Measurements from ENCODE around the gene MICB.
"Not testable (repeated sequence)": the region's sequence is repeated elsewhere in the genome, so short reads cannot be mapped to it uniquely, and the experiment has no call there.

MICB gene

DNA sequence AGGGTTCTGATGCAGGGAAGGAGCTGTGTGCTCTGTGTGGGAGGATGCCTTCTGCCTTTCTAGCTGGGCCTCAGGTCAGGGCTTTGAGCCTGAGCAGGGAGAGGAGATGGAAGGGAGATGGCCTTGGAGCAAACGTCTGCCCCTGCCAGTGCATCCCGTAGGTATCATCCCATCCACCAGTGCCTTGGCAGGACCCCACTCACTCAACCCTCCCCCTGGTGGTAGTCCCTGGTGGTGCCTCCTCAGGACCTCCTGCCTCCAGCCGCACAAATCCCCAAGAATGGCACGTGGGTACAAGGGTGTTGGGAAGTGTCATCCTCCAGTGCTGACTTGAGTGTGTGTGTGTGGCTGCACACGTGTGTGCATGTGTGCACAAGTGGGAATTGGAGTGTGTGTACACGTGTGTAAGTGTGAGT lies 23.1 kb upstream of the MICB start:
- no peak for DNase-seq (ENCODE audit: low read depth)

DNA sequence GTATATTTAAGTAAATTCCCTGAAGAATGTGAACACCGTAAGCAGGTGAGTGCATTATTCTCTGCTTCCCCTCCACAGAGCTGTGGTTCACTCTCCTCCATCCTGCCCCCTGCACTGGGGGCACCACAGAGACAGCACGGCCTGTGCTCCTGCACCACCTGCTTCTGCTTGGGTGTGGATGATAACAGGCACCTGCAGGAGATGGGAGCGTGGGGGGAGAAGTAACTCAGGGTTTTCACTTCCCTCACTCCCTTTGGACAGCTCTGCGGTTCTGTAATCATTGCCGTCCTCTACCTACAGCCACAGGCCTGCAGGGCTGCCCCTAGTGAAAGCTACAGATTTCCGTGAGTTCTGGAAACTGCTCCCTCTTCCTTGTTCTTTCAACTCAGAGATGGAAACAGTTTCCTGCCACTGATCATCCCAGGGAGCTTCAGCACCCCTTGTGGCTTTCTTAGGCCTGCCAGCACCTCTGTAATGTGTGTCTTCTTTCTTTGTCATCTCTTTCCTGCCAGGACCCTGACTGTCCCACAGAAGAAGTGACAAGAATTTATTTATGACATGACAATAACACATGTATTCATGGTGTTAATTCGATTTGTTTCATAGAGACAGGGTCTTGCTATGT lies 21.3 kb upstream of the MICB start:
- no peak for DNase-seq (ENCODE audit: low read depth)

DNA sequence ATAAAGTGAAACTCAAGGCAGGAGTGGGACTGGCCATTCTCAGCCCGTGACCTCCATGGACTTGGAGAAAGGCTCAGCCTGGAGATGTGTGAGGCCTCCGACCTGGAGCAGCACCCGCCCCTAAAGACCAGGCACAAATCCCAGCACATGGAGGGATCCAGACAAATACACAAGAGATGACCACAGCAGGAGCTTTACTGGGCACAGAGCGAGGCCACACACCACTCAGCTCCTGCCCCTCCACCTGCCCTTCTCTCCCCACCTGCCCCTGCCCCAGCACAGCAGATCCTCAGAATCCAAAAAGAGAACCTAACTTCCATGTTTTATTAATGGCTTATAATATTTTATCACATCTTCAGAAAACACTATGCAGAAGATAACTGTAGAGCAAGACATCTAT lies 20.4 kb upstream of the MICB start:
- DNase-seq (ENCODE audit: low read depth), result no peak

DNA sequence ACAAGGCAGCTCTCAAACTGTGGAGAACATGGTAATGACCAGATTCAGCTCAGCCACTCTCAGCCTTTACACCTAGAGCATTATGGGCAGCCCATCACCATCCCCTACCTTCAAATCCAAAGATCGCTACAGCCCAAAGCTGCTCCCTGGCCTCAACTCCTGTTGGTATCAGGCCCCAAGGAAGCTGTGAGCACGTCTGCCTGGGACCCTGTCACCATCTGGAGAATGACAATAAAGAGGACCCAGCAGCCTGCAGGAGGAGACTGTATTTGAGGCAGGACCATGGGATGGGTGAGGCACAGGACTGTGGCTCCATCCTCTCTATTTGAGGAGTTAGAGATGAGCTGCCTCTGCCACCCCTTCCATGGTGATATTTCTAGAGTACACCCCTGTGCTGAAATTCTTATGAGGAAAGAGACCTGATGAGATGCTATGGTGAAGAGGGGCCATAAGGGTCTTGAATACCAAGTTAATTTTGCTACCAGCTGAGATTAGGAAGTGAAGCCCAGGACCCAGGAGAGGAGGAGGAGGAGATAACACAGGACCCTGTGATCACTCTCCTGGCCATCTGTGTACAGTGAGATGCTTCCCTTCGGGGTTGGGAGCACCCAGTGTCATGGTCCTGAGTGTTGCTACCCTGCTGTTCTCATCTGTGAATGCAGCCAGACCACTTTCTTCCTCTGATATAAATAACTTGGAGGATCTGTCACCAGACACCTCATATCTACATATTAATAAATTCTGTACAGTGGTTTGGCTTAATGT lies 19.6 kb upstream of the MICB start:
- no peak for DNase-seq (ENCODE audit: low read depth)

DNA sequence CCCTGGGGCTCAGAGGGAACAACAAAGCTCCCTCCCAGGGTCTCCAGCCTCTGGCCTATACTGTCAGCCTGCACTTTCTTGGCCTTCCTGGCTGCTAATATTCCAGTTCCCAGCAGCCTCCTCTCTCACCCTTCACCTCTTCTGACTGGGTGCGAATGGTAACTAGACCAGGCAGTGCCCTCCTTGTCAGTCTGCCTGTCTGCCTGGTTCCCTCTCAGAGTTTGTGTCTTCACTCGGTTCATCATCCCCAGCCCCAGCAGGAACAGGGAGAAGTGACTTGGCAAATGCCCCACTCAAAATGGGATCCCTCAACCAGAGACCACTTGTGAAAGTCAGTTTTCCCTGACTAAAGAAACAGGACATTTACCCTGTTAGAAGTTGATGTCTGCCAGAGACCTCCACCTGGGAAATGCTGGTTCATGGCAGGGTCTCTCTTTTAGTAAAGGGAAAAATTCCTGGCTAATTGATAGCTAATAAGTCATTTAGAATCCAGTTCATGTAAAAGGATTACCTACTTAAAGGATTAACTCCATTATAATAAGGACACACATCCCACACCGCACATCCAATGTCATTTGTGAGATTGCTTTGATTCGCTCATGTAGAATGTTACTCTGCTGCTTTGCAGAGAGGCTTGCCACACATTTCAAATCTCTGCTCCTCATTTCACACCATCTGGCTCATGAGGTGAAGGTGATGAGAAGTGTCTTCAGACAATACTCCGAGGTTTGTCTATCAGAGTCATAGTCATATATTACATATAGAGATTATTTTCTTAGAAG lies 18.6 kb upstream of the MICB start:
- no peak for DNase-seq (ENCODE audit: low read depth)

DNA sequence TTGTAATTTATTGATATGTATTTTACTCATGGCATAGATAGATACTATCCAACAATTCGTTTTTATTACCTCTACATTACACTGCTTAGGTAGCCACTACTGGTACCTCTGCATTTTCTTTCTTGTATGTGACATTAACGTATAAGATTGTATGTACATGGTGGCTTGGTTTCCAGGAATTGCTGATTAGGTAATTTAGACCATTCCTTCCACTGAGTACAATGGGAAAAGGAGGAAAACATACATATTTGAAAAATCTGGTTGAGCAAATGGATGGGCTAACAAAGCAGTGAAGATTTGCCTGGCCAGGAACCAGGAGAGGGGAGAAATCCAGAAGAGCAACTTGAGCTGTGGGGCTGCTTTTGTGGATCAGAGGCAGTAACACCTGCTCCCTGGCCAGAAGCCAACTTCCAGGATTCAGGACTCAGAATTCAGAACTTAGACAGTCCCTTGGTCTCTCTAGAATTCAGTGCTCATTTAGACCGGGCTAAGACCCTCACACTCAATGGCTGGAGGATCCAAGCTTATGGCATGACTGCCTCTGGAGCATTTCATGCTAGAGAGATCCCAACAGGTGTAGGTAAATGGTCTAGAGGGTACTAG lies 17.9 kb upstream of the MICB start:
- no peak for DNase-seq (ENCODE audit: low read depth)

DNA sequence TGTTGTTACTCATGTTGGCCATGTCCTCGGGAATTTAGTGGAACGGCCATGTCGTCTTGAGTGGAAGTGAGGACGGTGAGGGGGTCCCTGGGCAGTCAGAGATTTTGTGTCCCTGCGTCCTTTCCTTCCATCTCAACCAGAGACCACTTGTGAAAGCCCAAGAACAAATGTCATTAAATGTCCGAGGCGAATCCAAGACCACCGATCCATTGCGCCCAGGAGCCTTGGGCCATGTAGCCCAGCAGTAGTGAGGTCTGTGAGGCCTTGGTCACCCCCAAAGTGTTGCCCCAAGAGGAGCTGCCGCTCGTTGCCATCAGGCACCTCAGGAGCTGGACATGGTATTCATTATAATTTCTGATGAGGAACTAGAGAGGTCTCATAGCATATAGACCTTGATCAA lies 17.4 kb upstream of the MICB start:
- no peak for DNase-seq (ENCODE audit: low read depth)

DNA sequence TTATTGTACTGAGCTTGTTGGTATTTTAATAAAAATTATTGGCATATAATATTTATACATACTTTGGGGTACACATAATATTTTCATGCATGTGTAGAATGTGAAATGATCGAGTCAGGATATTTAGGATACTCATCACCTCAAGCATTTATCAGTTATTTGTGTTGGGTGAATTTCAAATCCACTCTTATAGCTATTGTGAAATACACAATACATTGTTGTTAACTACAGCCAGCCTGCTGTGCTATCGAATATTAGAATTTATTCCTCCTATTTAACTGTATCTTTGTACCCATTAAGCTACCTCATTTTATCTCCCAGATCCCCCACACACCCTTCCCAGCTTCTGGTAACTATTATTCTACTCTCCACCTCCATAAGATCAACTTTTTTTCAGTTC lies 14.6 kb upstream of the MICB start:
- DNase-seq (ENCODE audit: low read depth), result no peak

DNA sequence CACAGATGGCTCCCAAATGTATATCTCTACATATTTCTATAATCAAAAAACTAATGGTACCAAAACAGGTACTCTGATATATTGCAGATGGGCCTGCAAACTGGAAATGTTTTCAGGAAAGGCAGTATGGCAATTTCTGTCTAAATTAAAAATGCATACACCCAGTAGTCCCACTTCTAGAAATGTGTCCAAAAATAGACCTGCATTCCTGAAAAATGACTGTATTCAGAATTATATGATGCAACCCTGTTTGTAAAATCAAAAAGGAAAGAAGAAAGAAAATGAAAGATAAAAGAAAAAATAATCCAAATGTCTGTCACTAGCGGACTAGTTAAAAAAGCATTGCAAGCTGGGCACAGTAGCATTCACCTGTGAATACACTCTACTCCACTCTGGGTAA lies 12.9 kb upstream of the MICB start:
- DNase-seq (ENCODE audit: low read depth), result peak; percentile 26

DNA sequence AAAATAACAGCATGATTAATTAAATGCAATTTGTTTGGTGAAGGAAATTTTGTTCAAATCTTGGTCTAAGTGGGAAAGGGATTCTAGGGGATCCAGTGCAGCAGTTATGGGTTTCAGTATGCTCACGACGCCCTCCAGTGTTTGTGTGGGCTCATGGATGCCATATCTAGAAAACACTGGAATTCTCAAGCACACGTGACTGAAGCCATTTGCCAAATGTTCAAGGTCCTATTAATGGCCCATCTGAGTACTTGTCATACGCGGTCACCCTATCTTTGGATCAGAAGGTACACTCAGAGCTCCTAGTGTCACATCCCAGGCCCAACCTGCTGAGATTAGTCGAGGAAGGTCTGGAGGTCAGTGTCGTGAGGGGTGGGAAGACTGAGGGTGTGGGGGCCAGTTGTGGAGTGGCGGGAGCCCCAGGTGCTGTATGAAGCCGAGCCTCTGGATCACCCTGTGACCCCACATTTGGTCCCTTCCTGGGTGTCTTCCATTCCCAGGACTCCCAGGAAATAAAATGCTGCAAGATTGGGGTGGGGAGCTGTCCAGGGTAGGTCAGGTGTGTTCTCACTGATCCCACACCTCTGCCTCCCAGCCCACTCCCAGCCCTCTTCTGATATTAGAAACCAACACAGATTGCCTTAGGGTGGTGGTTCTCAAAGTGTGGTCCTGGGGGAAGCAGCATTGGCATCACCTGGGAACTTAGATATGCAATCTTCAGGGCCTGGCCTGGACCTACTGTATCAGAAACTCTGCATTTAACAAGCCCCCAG lies 11.7 kb upstream of the MICB start:
- not testable (repeated sequence) for DNase-seq (ENCODE audit: low read depth)

DNA sequence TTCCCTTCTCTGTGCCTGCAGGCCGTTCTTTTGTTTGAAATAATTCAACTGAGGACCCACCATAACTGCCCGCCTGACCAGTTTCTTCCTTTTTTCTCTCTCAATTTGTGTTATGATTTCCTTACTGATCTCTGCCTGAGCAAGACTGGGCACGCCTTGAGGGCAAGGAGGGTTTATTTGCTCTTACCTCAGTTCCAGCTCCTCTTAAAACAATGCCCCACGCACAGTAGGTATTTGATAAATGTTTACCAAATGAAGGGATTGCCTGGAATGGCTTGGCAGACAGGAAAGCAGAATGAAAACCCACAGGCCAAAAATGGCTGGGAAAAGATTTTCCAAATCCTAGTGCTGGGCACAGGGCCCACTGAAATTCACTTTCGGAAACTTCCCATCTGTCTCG lies 10.3 kb upstream of the MICB start:
- not testable (repeated sequence) for DNase-seq (ENCODE audit: low read depth)

DNA sequence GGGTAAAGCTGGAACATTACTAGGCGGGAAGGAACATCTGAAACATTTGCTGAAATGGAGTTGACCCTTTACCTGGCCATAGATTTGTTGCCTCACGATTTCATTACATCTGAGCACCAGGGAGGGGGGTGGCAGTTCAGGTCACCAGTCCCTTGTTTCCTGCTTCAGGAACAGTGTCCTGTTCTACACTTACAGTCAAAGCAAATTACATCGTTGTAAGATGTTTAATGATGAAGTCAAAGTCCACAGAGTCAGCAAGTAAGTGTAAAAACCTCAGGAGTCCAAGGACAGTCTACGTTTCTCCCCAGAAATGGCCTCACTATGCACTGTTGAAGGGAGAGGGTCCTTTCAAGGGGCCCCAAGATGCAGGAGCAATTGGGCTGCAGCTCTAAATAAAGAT lies 8.9 kb upstream of the MICB start:
- no peak for DNase-seq (ENCODE audit: low read depth)

DNA sequence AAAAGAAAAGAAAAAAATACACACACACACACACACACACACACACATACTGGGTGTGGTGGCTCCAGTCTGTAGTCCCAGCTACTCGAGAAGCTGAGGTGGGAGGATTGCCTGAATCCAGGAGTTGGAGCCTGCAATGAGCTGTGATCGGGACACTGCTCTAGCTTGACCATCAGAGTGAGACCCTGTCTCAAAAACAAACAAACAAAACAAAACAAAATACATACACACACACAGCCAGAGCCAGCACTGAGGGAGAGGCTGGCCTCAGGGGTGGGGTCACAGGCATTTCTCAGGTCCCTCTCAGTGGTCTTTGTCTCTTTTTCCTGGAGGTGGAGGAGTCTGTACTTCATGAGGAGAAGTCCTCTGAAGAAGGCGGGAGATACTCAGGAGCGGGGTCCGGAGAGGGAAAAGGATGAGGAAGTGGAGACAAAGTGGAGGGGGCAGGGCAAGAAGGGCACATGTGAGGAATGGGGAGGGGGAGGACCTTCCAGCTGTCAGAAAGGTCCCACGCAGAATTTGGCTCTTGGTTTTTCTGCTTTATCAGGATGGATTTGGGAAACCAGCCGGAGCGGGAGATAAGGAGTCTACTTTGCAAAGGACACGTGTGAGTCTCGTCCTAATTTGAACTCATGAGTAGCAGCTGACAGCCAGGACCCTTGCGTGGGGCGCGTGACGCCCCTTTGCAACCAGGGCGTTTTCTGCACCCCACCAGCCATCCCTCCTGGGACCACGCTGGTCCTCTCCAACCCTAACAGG lies 7.7 kb upstream of the MICB start:
- no peak for DNase-seq (ENCODE audit: low read depth)

DNA sequence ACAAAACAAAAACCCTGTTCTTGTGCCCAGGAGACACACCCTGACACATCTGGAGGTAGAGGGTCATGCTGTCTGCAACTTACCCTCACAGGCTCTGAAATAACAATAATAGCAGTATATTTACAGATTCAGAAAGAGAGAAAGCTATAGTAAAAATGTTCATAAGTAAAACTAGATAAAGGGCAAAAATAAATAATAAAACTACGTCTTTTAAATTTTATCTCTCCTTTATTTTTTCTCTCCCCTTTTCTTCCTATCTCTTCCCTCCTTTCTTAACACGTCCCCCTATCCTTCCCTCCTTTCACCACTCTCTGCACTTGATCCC lies 4.4 kb upstream of the MICB start:
- DNase-seq (ENCODE audit: low read depth), result not testable (repeated sequence)

DNA sequence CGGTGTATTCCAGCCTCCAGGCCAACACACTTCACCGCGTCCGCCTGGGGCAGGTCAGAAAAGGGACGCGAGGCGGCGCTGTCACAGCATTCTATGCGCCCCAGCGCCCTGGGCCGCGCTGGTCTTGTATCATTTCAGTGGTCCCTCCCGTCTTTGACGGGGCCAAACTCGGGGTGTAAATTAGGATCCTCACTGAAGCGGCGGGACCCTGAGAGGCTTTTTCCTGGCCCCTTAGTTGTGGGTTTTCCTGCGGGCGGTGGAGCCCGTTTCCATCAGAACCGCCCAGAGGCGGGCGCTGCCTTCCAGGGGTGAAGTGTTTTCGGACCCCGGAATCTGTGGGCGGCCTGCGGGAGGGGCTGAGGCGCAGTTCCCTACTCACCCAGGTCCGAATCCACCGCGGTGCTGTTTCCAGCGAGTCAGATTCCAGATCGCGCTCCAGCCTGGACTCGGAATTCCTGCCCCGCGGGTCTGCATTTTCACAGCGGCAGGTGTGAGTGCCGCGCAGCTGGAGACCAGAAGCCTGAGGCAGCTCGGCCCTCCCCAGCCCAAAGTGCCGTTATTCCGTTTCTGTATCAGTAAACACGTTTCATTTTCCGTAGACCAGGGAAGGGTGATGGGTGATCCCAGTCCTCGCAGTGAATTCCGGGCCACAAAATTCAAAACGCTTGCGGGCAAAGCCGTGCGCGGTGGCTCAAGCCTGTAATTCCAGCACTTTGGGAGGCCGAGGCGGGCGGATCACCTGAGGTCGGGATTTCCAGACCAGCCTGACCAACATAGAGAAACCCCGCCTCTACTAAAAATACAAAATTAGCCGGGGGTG lies 3.9 kb upstream of the MICB start:
- peak; percentile 82 for DNase-seq (ENCODE audit: low read depth)

DNA sequence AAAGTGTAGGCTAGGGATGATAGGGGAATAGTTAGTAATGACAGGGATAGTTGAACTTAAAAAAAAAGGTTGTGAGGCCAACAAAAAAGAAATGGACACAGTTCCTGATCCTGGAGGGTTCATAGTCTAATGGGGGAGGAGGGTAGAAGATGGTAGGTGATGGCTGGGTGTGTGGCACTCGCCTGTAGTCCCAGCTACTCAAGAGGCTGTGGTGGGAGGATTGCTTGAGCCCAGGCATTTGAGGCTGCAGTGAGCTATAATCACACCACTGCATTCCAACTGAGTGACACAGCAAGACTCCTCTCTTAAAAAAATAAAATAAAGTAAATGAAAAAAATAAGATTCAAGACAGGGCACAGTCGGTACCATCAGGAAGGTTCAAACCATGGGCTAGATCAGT lies 2.4 kb upstream of the MICB start:
- DNase-seq (ENCODE audit: low read depth), result no peak

DNA sequence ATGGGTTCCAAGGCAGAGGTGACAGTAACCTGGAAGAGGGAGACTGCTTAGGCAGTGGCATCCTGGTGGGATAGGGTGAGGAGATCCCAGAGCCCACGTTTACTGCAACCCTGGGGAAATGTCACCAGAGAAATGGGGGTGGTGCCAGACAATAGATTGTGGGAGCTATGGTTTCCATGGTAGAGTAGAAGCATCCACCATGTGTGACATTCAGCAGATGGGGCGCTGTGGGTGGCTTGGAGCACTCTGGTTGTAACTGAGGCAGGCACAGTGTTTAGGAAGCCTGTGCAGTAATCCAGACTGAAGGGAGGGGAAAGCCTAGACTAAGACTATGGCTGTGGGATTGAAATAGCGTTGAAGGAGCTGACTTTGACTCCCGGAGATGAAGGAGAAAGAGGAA lies 1.1 kb upstream of the MICB start:
- not testable (repeated sequence) for DNase-seq (ENCODE audit: low read depth)

DNA sequence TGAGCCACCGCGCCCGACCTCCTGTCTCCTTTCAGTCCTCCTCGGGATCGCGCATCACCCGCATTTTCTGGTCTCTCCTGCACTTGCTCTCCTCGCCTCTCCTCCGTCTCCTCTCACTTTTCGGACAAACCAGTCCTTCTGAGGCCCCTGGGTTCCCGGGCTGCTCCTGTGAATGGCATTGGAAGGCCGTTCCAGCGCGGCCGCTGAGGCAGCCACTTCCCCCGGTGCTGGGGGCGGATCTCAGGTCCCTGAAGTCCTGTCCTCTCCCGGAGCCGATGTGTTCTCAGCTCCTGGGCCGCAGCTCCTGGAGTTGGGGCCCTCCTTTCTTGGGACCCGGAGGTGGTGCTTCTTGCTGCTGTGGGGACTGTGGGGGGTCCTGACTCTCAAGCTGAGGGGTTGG lies 803 bp downstream of the MICB start:
- no peak for DNase-seq (ENCODE audit: low read depth)

DNA sequence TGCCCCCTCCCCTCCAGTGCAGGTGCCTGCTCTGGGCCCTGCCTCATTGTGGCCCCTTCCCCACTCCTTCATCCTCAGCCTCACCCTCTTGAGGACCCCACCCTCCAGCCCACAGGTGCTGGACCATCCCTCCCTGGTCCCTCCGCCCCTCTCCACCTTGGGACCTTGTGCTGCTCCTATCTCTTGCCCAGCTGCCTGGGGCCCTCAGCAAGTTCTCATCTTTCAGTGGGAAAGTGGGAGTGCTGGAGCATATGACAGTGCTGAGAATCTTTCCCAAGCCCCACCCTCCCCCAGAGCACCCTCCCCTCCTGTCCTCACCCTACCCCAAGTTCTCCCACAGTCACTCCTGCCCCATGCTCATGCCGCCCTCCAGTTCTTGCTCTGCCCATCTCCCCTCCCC lies 1.7 kb downstream of the MICB start:
- DNase-seq (ENCODE audit: low read depth), result not testable (repeated sequence)

DNA sequence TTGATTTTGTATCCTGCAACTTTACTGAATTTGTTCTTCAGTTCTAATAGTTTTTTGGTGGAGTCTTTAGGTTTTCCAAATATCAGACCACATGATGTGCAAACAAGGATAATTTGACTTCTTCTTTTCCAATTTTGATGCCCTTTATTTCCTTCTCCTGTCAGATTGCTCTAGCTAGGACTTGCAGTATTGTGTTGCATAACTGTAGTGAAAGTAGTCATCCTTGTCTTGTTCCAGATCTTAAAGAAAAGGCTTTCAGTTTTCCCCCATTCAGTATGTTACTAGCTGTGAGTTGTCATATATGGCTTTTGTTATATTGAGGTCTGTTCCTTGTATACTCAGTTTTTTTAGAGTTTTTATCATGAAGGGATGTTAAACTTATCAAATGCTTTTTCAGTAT lies 4.6 kb downstream of the MICB start:
- no peak for DNase-seq (ENCODE audit: low read depth)
